Measurements from ENCODE around the gene GGACT.
"Not testable (repeated sequence)": the region's sequence is repeated elsewhere in the genome, so short reads cannot be mapped to it uniquely, and the experiment has no call there.

Gene GGACT

GRCh38 chr13:100633461-100633860 is 44.9 kb upstream of the GGACT start:
- DNase-seq (ENCODE audit: low read depth): no peak
- no peak for TF ChIP-seq CTCF (IDR thresholded peaks at IDR 0.05; ENCODE audit: control insufficient read depth, extremely low read depth, insufficient read depth)
- no peak overlapping the region for H3K4me3 ChIP-seq (ENCODE audit: low read depth, low read length)

- no peak for DNase-seq (ENCODE audit: low read depth)
- no peak for TF ChIP-seq CTCF (IDR thresholded peaks at IDR 0.05; ENCODE audit: control insufficient read depth, extremely low read depth, insufficient read depth)
- no peak overlapping the region for H3K4me3 ChIP-seq (ENCODE audit: low read depth, low read length)
These were observed 42.0 kb upstream of the GGACT start for GRCh38 chr13:100630555-100630954.

GRCh38 chr13:100627120-100627519 is 38.5 kb upstream of the GGACT start:
- no peak for TF ChIP-seq CTCF (IDR thresholded peaks at IDR 0.05; ENCODE audit: control insufficient read depth, extremely low read depth, insufficient read depth)
- DNase-seq (ENCODE audit: low read depth): no peak
- no peak overlapping the region for H3K4me3 ChIP-seq (ENCODE audit: low read depth, low read length)

GRCh38 chr13:100625447-100625846 is 36.9 kb upstream of the GGACT start:
- H3K4me3 ChIP-seq (ENCODE audit: low read depth, low read length): no peak overlapping the region
- no peak for TF ChIP-seq CTCF (IDR thresholded peaks at IDR 0.05; ENCODE audit: control insufficient read depth, extremely low read depth, insufficient read depth)
- DNase-seq (ENCODE audit: low read depth): no peak

GRCh38 chr13:100620792-100621191 is 32.2 kb upstream of the GGACT start:
- no peak for TF ChIP-seq CTCF (IDR thresholded peaks at IDR 0.05; ENCODE audit: control insufficient read depth, extremely low read depth, insufficient read depth)
- H3K4me3 ChIP-seq (ENCODE audit: low read depth, low read length): no peak overlapping the region

GRCh38 chr13:100619940-100620339 is 31.4 kb upstream of the GGACT start:
- H3K4me3 ChIP-seq (ENCODE audit: low read depth, low read length): no peak overlapping the region
- no peak for DNase-seq (ENCODE audit: low read depth)
- TF ChIP-seq CTCF (IDR thresholded peaks at IDR 0.05; ENCODE audit: control insufficient read depth, extremely low read depth, insufficient read depth): no peak

More at GRCh38 chr13:100620792-100621191, 32.2 kb upstream of the GGACT start:
- DNase-seq (ENCODE audit: low read depth): no peak

- H3K4me3 ChIP-seq (ENCODE audit: low read depth, low read length); DNase-seq (ENCODE audit: low read depth): not testable (repeated sequence)
These were observed 30.3 kb upstream of the GGACT start for GRCh38 chr13:100618897-100619296.

Data from LNCaP clone FGC (cell line).